Glutamatergic neuron (in vitro differentiated cells): ENCODE results near the gene CSNK1D. TPM values are rescaled to one million over a fixed set of nuclear protein-coding genes. Genes with fewer than 3 reads are reported as not detected.
A peak's percentile ranks its signal among the peaks of the same experiment; 100 is the strongest.
"Not testable (repeated sequence)": the region's sequence is repeated elsewhere in the genome, so short reads cannot be mapped to it uniquely, and the experiment has no call there.

Experiments used
- DNase-seq: peaks from one replicate; pipeline ENCODE4 v3.0.0; 2022
- H3K27ac Mint-ChIP-seq: one replicate; pipeline ENCODE4 v1.8.0; 2020; ENCODE audit warnings: mild to moderate bottlenecking, mixed read lengths, inconsistent platforms; ENCODE audit not compliant: unreplicated experiment
- H3K27me3 Mint-ChIP-seq: one replicate; pipeline ENCODE4 v1.8.0; 2020; ENCODE audit warnings: mild to moderate bottlenecking, moderate library complexity, mixed read lengths, inconsistent platforms; ENCODE audit not compliant: unreplicated experiment
- H3K36me3 Mint-ChIP-seq: one replicate; pipeline ENCODE4 v1.8.0; 2020; ENCODE audit warnings: mild to moderate bottlenecking, mixed read lengths, inconsistent platforms; ENCODE audit not compliant: unreplicated experiment
- H3K4me1 Mint-ChIP-seq: one replicate; pipeline ENCODE4 v1.8.0; 2020; ENCODE audit warnings: mild to moderate bottlenecking, low read depth, mixed read lengths, inconsistent platforms; ENCODE audit not compliant: unreplicated experiment
- H3K4me3 Mint-ChIP-seq: one replicate; pipeline ENCODE4 v1.8.0; 2020; ENCODE audit warnings: mild to moderate bottlenecking, mixed read lengths, inconsistent platforms; ENCODE audit not compliant: unreplicated experiment
- H3K9me3 Mint-ChIP-seq: one replicate; pipeline ENCODE4 v1.8.0; 2020; ENCODE audit warnings: mild to moderate bottlenecking, moderate library complexity, mixed read lengths, inconsistent platforms; ENCODE audit not compliant: unreplicated experiment
- total RNA-seq: library from RNA; stranded (reverse); fragmentation: NEBNext Ultra II Directional; extraction: Animal tissue kit (Norgen Biotek cat#: 25700); gene quantifications from one replicate; pipeline ENCODE4 v1.2.1, GENCODE V29; 2021; ENCODE audit not compliant: unreplicated experiment
- TF ChIP-seq, protein P1 (sequence below): fragments of 200-600 bp; sonication (generic); IDR thresholded peaks from one replicate; pipeline ENCODE4 v1.5.0; 2021; ENCODE audit not compliant: partially characterized antibody, unreplicated experiment

The CSNK1D gene
- total RNA-seq, 1 donor from 2014 or later: 211 TPM

GRCh38 chr17:82215095-82215971 lies 58.2 kb downstream of the CSNK1D start:
- Mint-ChIP-seq H3K4me1 (no peaks in the 10 kb centered on the region), H3K27me3 (peaks cover 5% of the 10 kb centered on the region), H3K9me3 (peaks cover 2% of the 10 kb centered on the region), H3K36me3 (no peaks in the 10 kb centered on the region), H3K4me3 (no peak overlapping the region), H3K27ac (no peak overlapping the region)
- TF ChIP-seq, protein P1, sequence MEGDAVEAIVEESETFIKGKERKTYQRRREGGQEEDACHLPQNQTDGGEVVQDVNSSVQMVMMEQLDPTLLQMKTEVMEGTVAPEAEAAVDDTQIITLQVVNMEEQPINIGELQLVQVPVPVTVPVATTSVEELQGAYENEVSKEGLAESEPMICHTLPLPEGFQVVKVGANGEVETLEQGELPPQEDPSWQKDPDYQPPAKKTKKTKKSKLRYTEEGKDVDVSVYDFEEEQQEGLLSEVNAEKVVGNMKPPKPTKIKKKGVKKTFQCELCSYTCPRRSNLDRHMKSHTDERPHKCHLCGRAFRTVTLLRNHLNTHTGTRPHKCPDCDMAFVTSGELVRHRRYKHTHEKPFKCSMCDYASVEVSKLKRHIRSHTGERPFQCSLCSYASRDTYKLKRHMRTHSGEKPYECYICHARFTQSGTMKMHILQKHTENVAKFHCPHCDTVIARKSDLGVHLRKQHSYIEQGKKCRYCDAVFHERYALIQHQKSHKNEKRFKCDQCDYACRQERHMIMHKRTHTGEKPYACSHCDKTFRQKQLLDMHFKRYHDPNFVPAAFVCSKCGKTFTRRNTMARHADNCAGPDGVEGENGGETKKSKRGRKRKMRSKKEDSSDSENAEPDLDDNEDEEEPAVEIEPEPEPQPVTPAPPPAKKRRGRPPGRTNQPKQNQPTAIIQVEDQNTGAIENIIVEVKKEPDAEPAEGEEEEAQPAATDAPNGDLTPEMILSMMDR: no peak
- peak; percentile 45 for DNase-seq

DNA sequence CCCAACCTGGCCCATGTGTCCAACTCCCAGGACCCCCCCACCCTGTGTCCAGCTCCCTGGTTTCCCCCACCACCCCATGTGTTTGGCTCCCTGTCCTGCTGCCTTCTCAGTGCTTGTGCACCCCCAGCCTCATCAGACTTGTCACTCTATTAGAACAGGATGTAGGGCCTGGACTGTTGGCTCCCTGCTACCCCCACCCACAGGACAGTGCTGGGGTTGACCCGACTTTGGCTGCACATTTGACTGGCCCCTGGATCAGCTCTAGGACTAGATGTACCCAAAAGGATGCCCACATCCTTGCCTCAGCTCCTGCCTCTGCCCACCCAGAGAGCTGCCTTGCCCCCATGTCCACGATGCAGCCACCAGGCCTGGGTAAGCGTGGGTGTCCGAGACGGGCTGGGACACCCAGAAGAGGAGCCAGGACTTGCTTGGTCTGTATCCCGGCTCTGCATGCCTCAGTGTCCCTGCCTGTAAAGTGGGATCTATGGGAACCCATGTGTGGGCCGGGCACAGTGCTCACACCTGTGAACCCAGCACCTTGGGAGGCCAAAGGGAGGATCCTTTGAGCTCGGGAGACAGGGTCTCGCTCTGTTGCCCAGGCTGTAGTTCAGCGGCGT lies 59.4 kb downstream of the CSNK1D start:
- Mint-ChIP-seq H3K27ac (no peak overlapping the region), H3K36me3 (no peaks in the 10 kb centered on the region), H3K9me3 (peaks cover 2% of the 10 kb centered on the region), H3K4me3 (no peak overlapping the region), H3K27me3 (peaks cover 5% of the 10 kb centered on the region), H3K4me1 (no peaks in the 10 kb centered on the region)
- no peak for DNase-seq
- TF ChIP-seq, protein P1: no peak

DNA sequence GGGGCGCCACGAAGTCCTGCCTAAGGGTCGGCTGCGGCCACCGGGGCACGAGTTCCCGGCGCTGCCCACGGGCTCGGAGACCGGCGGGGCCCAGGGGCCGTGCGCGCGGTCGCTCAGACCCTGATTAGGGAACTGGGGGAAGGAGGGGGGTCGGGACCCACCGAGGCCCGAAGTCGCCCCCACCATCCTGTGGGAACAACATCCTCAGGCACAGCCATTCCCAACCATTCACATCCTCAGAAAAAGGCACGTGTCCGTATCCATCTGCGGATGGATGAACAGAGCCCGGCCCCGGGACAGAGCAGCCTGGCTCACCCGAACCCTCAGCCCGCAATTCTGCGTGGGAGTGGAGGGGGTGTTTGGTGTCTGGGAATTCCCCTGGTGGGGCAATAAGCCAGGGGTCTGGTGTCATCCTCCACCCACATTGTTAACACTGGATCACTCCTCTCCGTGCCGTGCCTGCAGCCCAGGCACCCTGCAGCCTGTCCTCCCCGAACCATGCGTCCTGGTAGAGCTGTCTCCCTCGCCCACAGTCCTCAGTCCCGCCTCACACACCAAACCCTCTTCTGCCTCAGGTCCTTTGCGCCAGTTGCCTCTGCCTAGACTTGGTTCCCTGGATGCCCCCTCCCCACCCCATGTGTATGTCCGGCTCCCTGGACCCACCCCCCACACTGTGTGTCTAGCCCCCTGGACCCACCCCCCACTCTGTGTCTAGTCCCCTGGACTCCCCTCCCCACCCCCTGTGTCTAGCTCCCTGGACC lies 60.1 kb downstream of the CSNK1D start:
- Mint-ChIP-seq H3K36me3 (no peaks in the 10 kb centered on the region), H3K9me3 (peaks cover 4% of the 10 kb centered on the region), H3K4me1 (no peaks in the 10 kb centered on the region), H3K4me3 (peak overlapping the region; percentile 85), H3K27ac (no peak overlapping the region), H3K27me3 (peaks cover 5% of the 10 kb centered on the region)
- peak; percentile 56 for DNase-seq
- TF ChIP-seq, protein P1: no peak

DNA sequence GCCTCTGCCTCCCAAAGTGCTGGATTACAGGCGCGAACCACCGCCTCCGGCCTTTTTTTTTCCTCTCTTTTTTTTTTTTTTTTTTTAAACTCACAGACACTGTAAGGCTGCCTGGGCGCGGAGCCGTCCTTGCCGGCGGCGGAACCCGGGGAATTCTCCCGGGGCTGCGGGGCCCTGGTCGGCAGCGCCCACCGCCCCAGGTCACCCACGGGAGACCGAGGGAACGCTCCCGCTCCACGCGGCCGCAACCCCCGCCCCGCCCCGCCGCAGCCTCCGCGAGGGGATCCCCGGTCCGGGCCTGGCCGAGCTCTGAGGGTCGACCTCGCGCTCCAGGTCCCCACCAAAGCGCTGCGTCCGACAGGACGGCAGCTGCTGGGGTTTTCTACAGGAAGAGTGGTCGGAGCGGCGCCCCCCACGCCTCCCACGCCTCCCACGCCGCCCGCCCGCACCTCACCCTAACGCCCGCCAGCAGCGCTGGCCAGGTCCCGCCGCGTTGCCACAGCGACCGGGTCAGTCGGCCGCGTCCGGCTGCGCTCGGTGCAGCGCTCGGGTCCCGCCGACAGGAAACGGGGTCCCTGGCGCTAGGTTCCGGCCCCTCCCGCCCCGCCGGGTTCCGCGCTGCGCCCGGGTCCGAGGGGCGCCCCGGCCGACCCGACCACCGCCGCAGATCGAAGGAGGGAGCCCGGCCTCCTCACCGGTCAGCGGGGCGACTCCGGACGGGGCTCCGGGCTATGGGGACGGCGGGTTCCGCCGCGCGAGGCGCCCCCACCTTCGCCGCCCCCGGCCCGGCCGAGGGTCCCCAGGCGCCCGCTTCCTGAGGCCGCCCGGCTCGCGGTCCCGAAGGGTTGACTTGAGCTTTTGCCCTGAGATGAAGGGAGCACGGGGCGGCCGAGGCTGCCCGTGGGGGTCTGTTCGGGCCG lies 60.9 kb downstream of the CSNK1D start, which contains the start of gene CCDC57:
Gene CCDC57, minus strand, starts transcription at position 512 of the 920 bp plus-strand sequence. CDS start 10,898 bp downstream, outside the sequence.
- H3K27me3 Mint-ChIP-seq: peaks cover 5% of the 10 kb centered on the region
- peak within 1 kb of the TSS; percentile 85 for H3K4me3 Mint-ChIP-seq
- DNase-seq: peak; percentile 89
- H3K36me3 Mint-ChIP-seq: no peaks in the 10 kb centered on the region
- TF ChIP-seq, protein P1: peak; percentile 24
- no peak within 1 kb of the TSS for H3K27ac Mint-ChIP-seq
- peaks cover 4% of the 10 kb centered on the region for H3K9me3 Mint-ChIP-seq
- no peaks in the 10 kb centered on the region for H3K4me1 Mint-ChIP-seq

GRCh38 chr17:82210655-82211054 lies 62.8 kb downstream of the CSNK1D start:
- not testable (repeated sequence) for H3K4me3 Mint-ChIP-seq, H3K27ac Mint-ChIP-seq, H3K9me3 Mint-ChIP-seq, H3K4me1 Mint-ChIP-seq, H3K27me3 Mint-ChIP-seq, DNase-seq, H3K36me3 Mint-ChIP-seq
